T-helper 2 cell treated with Interferon-gamma antibody and Interleukin-4, amounts not matched to agents 5 μg/mL and 100 μg/mL, for 36 hours (primary cell): Measurements from ENCODE around the gene CRYGD.
A peak's percentile ranks its signal among the peaks of the same experiment; 100 is the strongest.
"Not testable (repeated sequence)": the region's sequence is repeated elsewhere in the genome, so short reads cannot be mapped to it uniquely, and the experiment has no call there.

Source experiments
- DNase-seq: peaks from one replicate; pipeline ENCODE4 v3.0.0; 2021; ENCODE audit warnings: low spot score
- H3K27ac Mint-ChIP-seq: one replicate; pipeline ENCODE4 v1.8.0; 2021; ENCODE audit warnings: mild to moderate bottlenecking, mixed read lengths
- H3K27me3 Mint-ChIP-seq: one replicate; pipeline ENCODE4 v1.8.0; 2021; ENCODE audit warnings: low read depth, mixed read lengths
- H3K36me3 Mint-ChIP-seq: one replicate; pipeline ENCODE4 v1.8.0; 2021; ENCODE audit warnings: low read depth, mixed read lengths
- H3K4me1 Mint-ChIP-seq: one replicate; pipeline ENCODE4 v1.8.0; 2021; ENCODE audit warnings: low read depth, mixed read lengths
- H3K4me3 Mint-ChIP-seq: one replicate; pipeline ENCODE4 v1.8.0; 2022; ENCODE audit warnings: mild to moderate bottlenecking, moderate library complexity, mixed read lengths
- H3K9me3 Mint-ChIP-seq: one replicate; pipeline ENCODE4 v1.8.0; 2021; ENCODE audit warnings: mixed read lengths

The CRYGD gene

GRCh38 chr2:208142240-208142924 lies 18.1 kb upstream of the CRYGD start:
- no peaks in the 10 kb centered on the region for H3K4me1 Mint-ChIP-seq

GRCh38 chr2:208139447-208139846 lies 15.1 kb upstream of the CRYGD start:
- H3K9me3 Mint-ChIP-seq = no peaks in the 10 kb centered on the region
- no peak overlapping the region for H3K4me3 Mint-ChIP-seq
- H3K4me1 Mint-ChIP-seq = peaks cover 9% of the 10 kb centered on the region
- H3K27ac Mint-ChIP-seq = no peak overlapping the region
- H3K36me3 Mint-ChIP-seq = no peaks in the 10 kb centered on the region
- no peak for DNase-seq
- no peaks in the 10 kb centered on the region for H3K27me3 Mint-ChIP-seq

More at GRCh38 chr2:208142240-208142924, 18.1 kb upstream of the CRYGD start:
- Mint-ChIP-seq H3K27me3 (peaks cover 2% of the 10 kb centered on the region), H3K36me3 (no peaks in the 10 kb centered on the region), H3K9me3 (no peaks in the 10 kb centered on the region), H3K27ac (no peak overlapping the region), H3K4me3 (no peak overlapping the region)
- DNase-seq = no peak

GRCh38 chr2:208138334-208138733 lies 14.0 kb upstream of the CRYGD start:
- not testable (repeated sequence) for H3K4me3 Mint-ChIP-seq, H3K4me1 Mint-ChIP-seq, DNase-seq, H3K36me3 Mint-ChIP-seq, H3K27ac Mint-ChIP-seq, H3K27me3 Mint-ChIP-seq, H3K9me3 Mint-ChIP-seq

- H3K4me1 Mint-ChIP-seq = peaks cover 9% of the 10 kb centered on the region
- H3K4me3 Mint-ChIP-seq = no peak overlapping the region
- H3K36me3 Mint-ChIP-seq = no peaks in the 10 kb centered on the region
- no peak for DNase-seq
- H3K27ac Mint-ChIP-seq = no peak overlapping the region
- no peaks in the 10 kb centered on the region for H3K9me3 Mint-ChIP-seq
- H3K27me3 Mint-ChIP-seq = peaks cover 3% of the 10 kb centered on the region
Measured at GRCh38 chr2:208136716-208137094, 12.4 kb upstream of the CRYGD start.

GRCh38 chr2:208135794-208136715 lies 11.7 kb upstream of the CRYGD start:
- H3K4me1 Mint-ChIP-seq = peaks cover 9% of the 10 kb centered on the region
- H3K4me3 Mint-ChIP-seq = no peak overlapping the region
- H3K36me3 Mint-ChIP-seq = no peaks in the 10 kb centered on the region
- peaks cover 3% of the 10 kb centered on the region for H3K27me3 Mint-ChIP-seq
- DNase-seq = no peak
- H3K9me3 Mint-ChIP-seq = no peaks in the 10 kb centered on the region
- no peak overlapping the region for H3K27ac Mint-ChIP-seq

GRCh38 chr2:208134928-208135586 lies 10.7 kb upstream of the CRYGD start:
- peak overlapping the region; percentile 46 for H3K4me3 Mint-ChIP-seq
- H3K27me3 Mint-ChIP-seq = peaks cover 3% of the 10 kb centered on the region
- no peaks in the 10 kb centered on the region for H3K36me3 Mint-ChIP-seq
- H3K4me1 Mint-ChIP-seq = peaks cover 9% of the 10 kb centered on the region
- peak; percentile 17 for DNase-seq
- H3K27ac Mint-ChIP-seq = no peak overlapping the region
- no peaks in the 10 kb centered on the region for H3K9me3 Mint-ChIP-seq

- H3K36me3 Mint-ChIP-seq = no peaks in the 10 kb centered on the region
- no peak for DNase-seq
- H3K27me3 Mint-ChIP-seq = peaks cover 21% of the 10 kb centered on the region
- H3K9me3 Mint-ChIP-seq = no peaks in the 10 kb centered on the region
- H3K4me1 Mint-ChIP-seq = peaks cover 9% of the 10 kb centered on the region
- H3K4me3 Mint-ChIP-seq = no peak overlapping the region
- no peak overlapping the region for H3K27ac Mint-ChIP-seq
Measured at GRCh38 chr2:208130712-208131110, 6.4 kb upstream of the CRYGD start.

- Mint-ChIP-seq H3K27me3 (peaks cover 28% of the 10 kb centered on the region), H3K27ac (no peak within 1 kb of the TSS), H3K4me1 (peaks cover 4% of the 10 kb centered on the region), H3K36me3 (no peaks in the 10 kb centered on the region), H3K9me3 (no peaks in the 10 kb centered on the region), H3K4me3 (no peak within 1 kb of the TSS)
- DNase-seq = no peak
Measured at GRCh38 chr2:208129744-208130711, 5.7 kb upstream of the CRYGD start, which contains the start of gene CRYGC. Gene CRYGC, minus strand, starts transcription at chr2:208129828. Its CDS starts 36 bp downstream, at chr2:208129792.

GRCh38 chr2:208128136-208128535 lies 3.8 kb upstream of the CRYGD start:
- Mint-ChIP-seq H3K36me3 (no peaks in the 10 kb centered on the region), H3K4me3 (no peak overlapping the region), H3K27ac (no peak overlapping the region), H3K9me3 (no peaks in the 10 kb centered on the region), H3K4me1 (peaks cover 6% of the 10 kb centered on the region), H3K27me3 (peaks cover 44% of the 10 kb centered on the region)
- no peak for DNase-seq

- H3K4me1 Mint-ChIP-seq = peaks cover 6% of the 10 kb centered on the region
- no peaks in the 10 kb centered on the region for H3K9me3 Mint-ChIP-seq
- H3K27ac Mint-ChIP-seq = no peak overlapping the region
- DNase-seq = no peak
- H3K27me3 Mint-ChIP-seq = peaks cover 41% of the 10 kb centered on the region
- no peak overlapping the region for H3K4me3 Mint-ChIP-seq
- H3K36me3 Mint-ChIP-seq = no peaks in the 10 kb centered on the region
Measured at GRCh38 chr2:208127090-208127489, 2.8 kb upstream of the CRYGD start.

GRCh38 chr2:208125251-208125650 lies 927 bp upstream of the CRYGD start:
- no peaks in the 10 kb centered on the region for H3K9me3 Mint-ChIP-seq
- H3K4me1 Mint-ChIP-seq = peaks cover 6% of the 10 kb centered on the region
- no peak overlapping the region for H3K27ac Mint-ChIP-seq
- H3K36me3 Mint-ChIP-seq = no peaks in the 10 kb centered on the region
- H3K4me3 Mint-ChIP-seq = no peak overlapping the region
- no peak for DNase-seq
- peaks cover 53% of the 10 kb centered on the region for H3K27me3 Mint-ChIP-seq

GRCh38 chr2:208122248-208122647 lies 2.1 kb downstream of the CRYGD start:
- H3K27me3 Mint-ChIP-seq = peaks cover 46% of the 10 kb centered on the region
- H3K36me3 Mint-ChIP-seq = no peaks in the 10 kb centered on the region
- H3K4me1 Mint-ChIP-seq = peaks cover 6% of the 10 kb centered on the region
- no peak overlapping the region for H3K4me3 Mint-ChIP-seq
- no peak overlapping the region for H3K27ac Mint-ChIP-seq
- no peak for DNase-seq
- no peaks in the 10 kb centered on the region for H3K9me3 Mint-ChIP-seq

GRCh38 chr2:208118918-208119317 lies 5.4 kb downstream of the CRYGD start:
- no peak overlapping the region for H3K4me3 Mint-ChIP-seq
- H3K27ac Mint-ChIP-seq = no peak overlapping the region
- peaks cover 3% of the 10 kb centered on the region for H3K4me1 Mint-ChIP-seq
- H3K27me3 Mint-ChIP-seq = peaks cover 21% of the 10 kb centered on the region
- no peak for DNase-seq
- H3K36me3 Mint-ChIP-seq = no peaks in the 10 kb centered on the region
- H3K9me3 Mint-ChIP-seq = no peaks in the 10 kb centered on the region
